Measurements from ENCODE around the gene CDK5RAP1.

CDK5RAP1 gene

GRCh38 chr20:33317424-33318095 is 83.8 kb downstream of the CDK5RAP1 start:
- H4K20me1 ChIP-seq (ENCODE audit: control insufficient read depth, insufficient read depth, low read depth, low read length), result no peaks in the 10 kb centered on the region
- no peak overlapping the region for H3K4me3 ChIP-seq (ENCODE audit: low read length)
- no peaks in the 10 kb centered on the region for H3K27me3 ChIP-seq (ENCODE audit: control insufficient read depth, low read length)
- H3F3A ChIP-seq (ENCODE audit: control insufficient read depth, insufficient read depth), result no peaks in the 10 kb centered on the region
- no peak overlapping the region for H3K27ac ChIP-seq (ENCODE audit: low read depth, low read length)
- H3K4me2 ChIP-seq (ENCODE audit: low read length), result no peak overlapping the region
- H3K9me3 ChIP-seq (ENCODE audit: control insufficient read depth, insufficient read depth, low read length), result no peaks in the 10 kb centered on the region
- H3K79me2 ChIP-seq (ENCODE audit: control insufficient read depth, low read length), result no peaks in the 10 kb centered on the region
- no peaks in the 10 kb centered on the region for H3K4me1 ChIP-seq (ENCODE audit: control insufficient read depth, low read length)
- H3K9me2 ChIP-seq (replicated peaks; ENCODE audit: control insufficient read depth, low read length), result no peaks in the 10 kb centered on the region
- H3K36me3 ChIP-seq (ENCODE audit: control insufficient read depth, low read length), result no peaks in the 10 kb centered on the region
- TF ChIP-seq EZH2phosphoT487 (IDR thresholded peaks at IDR 0.05; ENCODE audit: borderline replicate concordance, low read length), result no peak

- Histone ChIP-seq H3K4me1 (ENCODE audit: control insufficient read depth, low read length) (no peaks in the 10 kb centered on the region), H3K4me2 (ENCODE audit: low read length) (no peak overlapping the region), H3K4me3 (ENCODE audit: low read length) (no peak overlapping the region), H3K9me3 (ENCODE audit: control insufficient read depth, insufficient read depth, low read length) (no peaks in the 10 kb centered on the region), H3K36me3 (ENCODE audit: control insufficient read depth, low read length) (no peaks in the 10 kb centered on the region), H3K27ac (ENCODE audit: low read depth, low read length) (no peak overlapping the region), H3K79me2 (ENCODE audit: control insufficient read depth, low read length) (no peaks in the 10 kb centered on the region), H3K9me2 (replicated peaks; ENCODE audit: control insufficient read depth, low read length) (no peaks in the 10 kb centered on the region), H3K27me3 (ENCODE audit: control insufficient read depth, low read length) (no peaks in the 10 kb centered on the region), H4K20me1 (ENCODE audit: control insufficient read depth, insufficient read depth, low read depth, low read length) (no peaks in the 10 kb centered on the region), H3F3A (ENCODE audit: control insufficient read depth, insufficient read depth) (no peaks in the 10 kb centered on the region)
- TF ChIP-seq CTCF (IDR thresholded peaks at IDR 0.05; ENCODE audit: low read depth, low read length, poor library complexity, severe bottlenecking), result no peak
- no peak for TF ChIP-seq EZH2phosphoT487 (IDR thresholded peaks at IDR 0.05; ENCODE audit: borderline replicate concordance, low read length)
Observed at GRCh38 chr20:33316958-33317357, 84.4 kb downstream of the CDK5RAP1 start.

- Histone ChIP-seq H3K79me2 (ENCODE audit: control insufficient read depth, low read length) (no peaks in the 10 kb centered on the region), H3K4me2 (ENCODE audit: low read length) (no peak overlapping the region), H3F3A (ENCODE audit: control insufficient read depth, insufficient read depth) (no peaks in the 10 kb centered on the region), H3K36me3 (ENCODE audit: control insufficient read depth, low read length) (no peaks in the 10 kb centered on the region), H3K27me3 (ENCODE audit: control insufficient read depth, low read length) (no peaks in the 10 kb centered on the region), H4K20me1 (ENCODE audit: control insufficient read depth, insufficient read depth, low read depth, low read length) (no peaks in the 10 kb centered on the region), H3K9me2 (replicated peaks; ENCODE audit: control insufficient read depth, low read length) (no peaks in the 10 kb centered on the region), H3K27ac (ENCODE audit: low read depth, low read length) (no peak overlapping the region), H3K4me3 (ENCODE audit: low read length) (no peak overlapping the region), H3K9me3 (ENCODE audit: control insufficient read depth, insufficient read depth, low read length) (no peaks in the 10 kb centered on the region), H3K4me1 (ENCODE audit: control insufficient read depth, low read length) (no peaks in the 10 kb centered on the region)
- TF ChIP-seq CTCF (IDR thresholded peaks at IDR 0.05; ENCODE audit: low read depth, low read length, poor library complexity, severe bottlenecking) (no peak), EZH2phosphoT487 (IDR thresholded peaks at IDR 0.05; ENCODE audit: borderline replicate concordance, low read length) (no peak)
Observed at GRCh38 chr20:33316343-33316742, 85.0 kb downstream of the CDK5RAP1 start.

- TF ChIP-seq EZH2phosphoT487 (IDR thresholded peaks at IDR 0.05; ENCODE audit: borderline replicate concordance, low read length) (no peak), CTCF (IDR thresholded peaks at IDR 0.05; ENCODE audit: low read depth, low read length, poor library complexity, severe bottlenecking) (no peak)
- no peak overlapping the region for H3K4me2 ChIP-seq (ENCODE audit: low read length)
- no peaks in the 10 kb centered on the region for H3K4me1 ChIP-seq (ENCODE audit: control insufficient read depth, low read length)
- H3K36me3 ChIP-seq (ENCODE audit: control insufficient read depth, low read length), result no peaks in the 10 kb centered on the region
- H3K4me3 ChIP-seq (ENCODE audit: low read length), result no peak overlapping the region
- H3F3A ChIP-seq (ENCODE audit: control insufficient read depth, insufficient read depth), result no peaks in the 10 kb centered on the region
- no peaks in the 10 kb centered on the region for H3K9me2 ChIP-seq (replicated peaks; ENCODE audit: control insufficient read depth, low read length)
- H3K27ac ChIP-seq (ENCODE audit: low read depth, low read length), result no peak overlapping the region
- H3K9me3 ChIP-seq (ENCODE audit: control insufficient read depth, insufficient read depth, low read length), result no peaks in the 10 kb centered on the region
- H4K20me1 ChIP-seq (ENCODE audit: control insufficient read depth, insufficient read depth, low read depth, low read length), result no peaks in the 10 kb centered on the region
- H3K79me2 ChIP-seq (ENCODE audit: control insufficient read depth, low read length), result no peaks in the 10 kb centered on the region
- no peaks in the 10 kb centered on the region for H3K27me3 ChIP-seq (ENCODE audit: control insufficient read depth, low read length)
Observed at GRCh38 chr20:33313686-33314314, 87.5 kb downstream of the CDK5RAP1 start.
